Lung (tissue), 12 donors: ENCODE data around the gene PDGFB. TPM values are rescaled to one million over a fixed set of nuclear protein-coding genes. Genes with fewer than 3 reads are reported as not detected.

ENCODE experiments used
- ATAC-seq: fragments of 200-7000 bp; cut with Tn5 transposase; one replicate; pipeline ENCODE4 v1.9.1; 2020; ENCODE audit warnings: moderate number of reproducible peaks; ENCODE audit not compliant: insufficient read depth, low FRiP score
- DNase-seq, 3 donors: peaks; one replicate each; pipeline ENCODE4 v3.0.0-alpha.2; 2013 to 2017
- H3K27ac ChIP-seq, 2 donors: one replicate each; pipeline ENCODE4 v1.5.1; 2013; ENCODE audit warnings: mild to moderate bottlenecking in 2 of 2, moderate library complexity in 2 of 2, control low read depth in 1 of 2, inconsistent platforms in 1 of 2, low read depth in 1 of 2, low read length in 1 of 2
- H3K27me3 ChIP-seq, 3 donors: one replicate each; pipeline ENCODE4 v1.5.1; 2013; ENCODE audit warnings: low read length in 2 of 3; ENCODE audit not compliant: control insufficient read depth in 3 of 3, insufficient read depth in 3 of 3
- H3K36me3 ChIP-seq, 4 donors: one replicate each; pipeline ENCODE4 v1.5.1; 2013; ENCODE audit warnings: low read length in 4 of 4, mild to moderate bottlenecking in 1 of 4, moderate library complexity in 1 of 4; ENCODE audit not compliant: control insufficient read depth in 4 of 4, insufficient read depth in 4 of 4
- H3K4me1 ChIP-seq, 5 donors: one replicate each; pipeline ENCODE4 v1.5.1; 2013; ENCODE audit warnings: low read length in 5 of 5, mild to moderate bottlenecking in 2 of 5, moderate library complexity in 1 of 5; ENCODE audit not compliant: control insufficient read depth in 5 of 5, insufficient read depth in 5 of 5
- H3K4me3 ChIP-seq: one replicate; pipeline ENCODE4 v1.5.1; 2013; ENCODE audit warnings: mild to moderate bottlenecking, control low read depth, moderate library complexity
- H3K9ac ChIP-seq, 2 donors: one replicate each; pipeline ENCODE4 v1.5.1; 2013; ENCODE audit warnings: low read length in 2 of 2, control low read depth in 1 of 2; ENCODE audit not compliant: insufficient read depth in 1 of 2
- H3K9me3 ChIP-seq, 4 donors: one replicate each; pipeline ENCODE4 v1.5.1; 2013; ENCODE audit warnings: low read length in 3 of 4, mild to moderate bottlenecking in 1 of 4, moderate library complexity in 1 of 4; ENCODE audit not compliant: control insufficient read depth in 4 of 4, insufficient read depth in 3 of 4
- CTCF ChIP-seq: IDR thresholded peaks from 2 replicates; pipeline ENCODE4 v1.5.1; 2012; ENCODE audit warnings: mild to moderate bottlenecking; ENCODE audit errors: control extremely low read depth, extremely low read depth
- WGBS, 2 donors: extraction: QIAGEN DNeasy Blood & Tissue Kit; methylation state at CpG; one replicate each; pipeline ENCODE4 v1.1.7; 2013; 5-methylcytosine and 5-hydroxymethylcytosine counted together
- polyA plus RNA-seq, 2 donors: library from polyadenylated mRNA; stranded (reverse); fragments of 200-250 nt; gene quantifications; one replicate each; pipeline ENCODE4 v1.2.1, GENCODE V29; 2013
- total RNA-seq, 2 donors: library from RNA; depleted of rRNA in 1 of 2; stranded (reverse); fragments of >200 nt in 1 of 2; gene quantifications; one replicate each; pipeline ENCODE4 v1.2.1, GENCODE V29; 2014 to 2021
- donor health status: control.
- donor health status: control.
- donor health status: Bipolar disorder and iron deficiency.
- donor health status: healthy.
- donor health status: DM: yes; HTN: yes; CAD: no.

The PDGFB gene
- total and polyA plus RNA-seq, 4 donors, result 9.8 to 56.7 (median 29.5) TPM

DNA sequence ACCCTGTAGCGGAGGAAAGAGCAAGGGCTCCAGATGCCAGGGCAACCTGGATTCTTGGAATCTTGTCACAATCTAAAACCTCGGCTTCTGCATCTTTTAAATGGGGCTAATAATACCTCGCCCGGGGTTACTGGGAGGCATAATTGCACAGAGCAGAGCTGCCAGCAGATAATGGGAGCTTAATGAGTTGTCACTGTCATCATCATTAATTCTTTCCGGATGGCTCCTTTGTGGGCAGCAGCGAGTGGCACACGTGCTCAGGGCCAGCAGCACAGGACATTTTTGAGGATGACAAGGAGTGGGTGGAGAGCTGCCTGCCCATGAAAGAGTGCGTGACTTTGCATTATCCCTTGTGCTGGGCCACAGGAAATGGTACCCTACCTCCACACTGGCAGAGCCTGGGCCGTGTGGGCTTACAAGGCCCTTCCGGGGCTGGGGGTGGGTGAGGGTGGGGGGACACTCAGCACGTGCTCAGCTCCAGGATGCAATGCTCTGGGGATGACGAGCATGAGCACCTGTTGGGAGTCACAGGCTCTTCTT lies 5.7 kb downstream of the PDGFB start:
- ATAC-seq (no peak), DNase-seq (no peak)
- TF ChIP-seq CTCF, result no peak
- H3K36me3 ChIP-seq, result no peaks in the 10 kb centered on the region
- H3K27ac ChIP-seq, result peak overlapping the region in 1 of 2 donors; percentile 73
- H3K27me3 ChIP-seq, result peaks cover 0 to 5% (median 2%) of the 10 kb centered on the region in 3 donors
- H3K4me1 ChIP-seq, result peaks cover 5 to 77% (median 50%) of the 10 kb centered on the region in 5 donors
- 51 to 58% methylated on average over 12 of the region's 12 CpGs for WGBS, 2 donors
- H3K4me3 ChIP-seq, result no peak overlapping the region
- no peaks in the 10 kb centered on the region for H3K9me3 ChIP-seq
- H3K9ac ChIP-seq, result no peak overlapping the region

GRCh38 chr22:39238561-39238960 lies 6.2 kb downstream of the PDGFB start:
- H3K27ac ChIP-seq, result peak overlapping the region in 1 of 2 donors; percentile 34
- H3K4me1 ChIP-seq, result peaks cover 5 to 77% (median 49%) of the 10 kb centered on the region in 5 donors
- WGBS, 2 donors, result 72 to 76% methylated on average over 8 of the region's 8 CpGs

DNA sequence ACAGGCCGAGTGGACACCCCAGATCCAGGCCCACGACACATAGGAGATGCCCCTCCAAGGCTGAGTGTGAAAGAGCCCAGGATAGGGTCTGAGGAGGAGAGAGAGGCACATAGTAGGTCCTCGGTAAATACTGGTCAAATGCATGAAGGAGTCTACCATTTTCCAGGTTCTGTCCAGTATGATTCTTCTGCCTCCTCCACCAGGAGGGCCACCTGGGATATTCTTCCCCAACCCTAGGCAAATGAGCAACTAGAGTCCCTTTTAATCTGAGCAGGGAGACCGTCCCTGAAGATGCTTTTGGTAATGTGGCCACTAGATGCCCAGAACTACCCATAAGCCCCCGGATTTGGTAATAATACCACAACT lies 6.7 kb downstream of the PDGFB start:
- H3K4me1 ChIP-seq, result peaks cover 5 to 75% (median 49%) of the 10 kb centered on the region in 5 donors
- no peaks in the 10 kb centered on the region for H3K27me3 ChIP-seq
- H3K36me3 ChIP-seq, result no peaks in the 10 kb centered on the region
- peak overlapping the region in 1 of 2 donors; percentile 54 for H3K27ac ChIP-seq
- no peaks in the 10 kb centered on the region for H3K9me3 ChIP-seq
- WGBS, 2 donors, result 70 to 72% methylated on average over 5 of the region's 5 CpGs
- no peak overlapping the region for H3K9ac ChIP-seq
- no peak for TF ChIP-seq CTCF
- ATAC-seq (no peak), DNase-seq (no peak)
- H3K4me3 ChIP-seq, result no peak overlapping the region

More at GRCh38 chr22:39238561-39238960, 6.2 kb downstream of the PDGFB start:
- Histone ChIP-seq H3K4me3 (no peak overlapping the region), H3K27me3 (peaks cover 0 to 3% (median 0%) of the 10 kb centered on the region in 3 donors), H3K9ac (no peak overlapping the region), H3K9me3 (no peaks in the 10 kb centered on the region), H3K36me3 (no peaks in the 10 kb centered on the region)
- no peak for TF ChIP-seq CTCF
- no peak for ATAC-seq
- no peak for DNase-seq
